ENCODE data around the gene DMAC2.

DNA sequence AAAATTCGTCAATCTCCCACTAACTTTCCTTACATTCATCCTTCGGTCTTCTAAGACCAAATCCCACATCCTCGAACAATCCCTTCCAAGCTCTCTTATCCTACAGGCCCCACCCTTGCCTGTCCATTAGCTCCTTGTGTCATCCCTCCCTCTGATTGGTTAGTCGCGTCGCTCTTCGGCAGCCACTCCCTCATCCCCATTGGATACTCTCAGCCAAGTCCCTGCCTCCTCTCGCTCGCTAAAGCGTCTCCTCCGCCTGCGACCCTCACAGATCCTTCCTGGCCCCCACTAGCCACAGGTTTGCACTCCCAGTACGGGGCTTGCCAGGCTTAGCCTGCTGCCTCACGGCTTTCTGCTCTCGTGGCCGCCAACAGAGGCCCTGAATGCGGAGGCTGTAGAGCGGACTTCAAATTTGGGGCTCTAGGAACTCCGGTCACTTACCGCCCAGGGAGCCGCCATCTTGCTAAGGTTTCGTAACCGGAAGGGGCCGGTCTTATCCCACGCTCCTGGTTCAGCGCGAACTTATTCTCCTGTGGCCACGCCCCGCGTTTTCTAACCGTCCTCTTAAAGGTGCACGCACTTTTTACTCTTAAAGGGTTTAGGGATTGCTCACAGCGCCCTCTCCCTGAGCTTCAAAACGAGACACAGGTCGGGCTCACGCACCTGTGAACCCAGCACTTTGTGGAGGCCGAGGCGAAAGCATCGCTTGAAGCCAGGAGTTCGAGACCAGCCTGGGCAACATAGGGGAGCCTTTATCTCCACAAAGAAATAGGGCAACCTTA is at the start of gene DMAC2:
- peak in 4 of 7 experiments; percentile 20 to 54 (median 39) for TF ChIP-seq CTCF (IDR thresholded peaks at IDR 0.05)
- no peak for TF ChIP-seq EP300 (IDR thresholded peaks at IDR 0.05)
- no peak for TF ChIP-seq POLR2A (IDR thresholded peaks at IDR 0.05)
